Measurements from ENCODE around the gene B3GNT5. TPM values are rescaled to one million over a fixed set of nuclear protein-coding genes. Genes with fewer than 3 reads are reported as not detected.

B3GNT5 gene
- total RNA-seq, 2 donors from 2014 or later, result 10.5 to 18.0 TPM

- Histone ChIP-seq H3K36me3 (ENCODE audit: control insufficient read depth, insufficient read depth, low read length) (peaks cover 96% of the 10 kb centered on the region), H3K9me3 (ENCODE audit: control insufficient read depth, low read length) (no peaks in the 10 kb centered on the region), H3K9ac (ENCODE audit: extremely low read depth, low read length, poor library complexity, severe bottlenecking) (no peak overlapping the region), H3K4me1 (ENCODE audit: control insufficient read depth, insufficient read depth, low read length) (no peaks in the 10 kb centered on the region), H3K4me3 (ENCODE audit: low read length) (no peak overlapping the region), H3K27me3 (ENCODE audit: control insufficient read depth, insufficient read depth, low read length, poor library complexity, severe bottlenecking) (no peaks in the 10 kb centered on the region), H3K27ac (ENCODE audit: low read depth, low read length) (no peak overlapping the region)
- H3K9me3 Mint-ChIP-seq, result no peaks in the 10 kb centered on the region
- no peak overlapping the region for H3K27ac Mint-ChIP-seq
- H3K27me3 Mint-ChIP-seq (ENCODE audit: insufficient read depth), result no peaks in the 10 kb centered on the region
- TF ChIP-seq CTCF (conservative IDR thresholded peaks at IDR 0.05), result no peak
- WGBS, 2 experiments (ENCODE audit: insufficient coverage in 1 of 2, insufficient read length in 1 of 2), result 91% methylated on average over 1 of the region's 2 CpGs; no CpG with 5 or more reads in 1 of the 2 experiments
- no peaks in the 10 kb centered on the region for H3K4me1 Mint-ChIP-seq
- H3K36me3 Mint-ChIP-seq (ENCODE audit: low read depth), result peaks cover 69% of the 10 kb centered on the region
- DNase-seq, result no peak
- no peak overlapping the region for H3K4me3 Mint-ChIP-seq
These were observed 30.8 kb downstream of the B3GNT5 start for GRCh38 chr3:183283886-183284285.

- Mint-ChIP-seq H3K4me1 (no peaks in the 10 kb centered on the region), H3K9me3 (no peaks in the 10 kb centered on the region), H3K4me3 (no peak overlapping the region), H3K27me3 (ENCODE audit: insufficient read depth) (no peaks in the 10 kb centered on the region), H3K27ac (no peak overlapping the region), H3K36me3 (ENCODE audit: low read depth) (peaks cover 70% of the 10 kb centered on the region)
- 87 to 94% methylated on average over 3 of the region's 3 CpGs for WGBS, 2 experiments (ENCODE audit: insufficient coverage in 1 of 2, insufficient read length in 1 of 2)
- Histone ChIP-seq H3K4me1 (ENCODE audit: control insufficient read depth, insufficient read depth, low read length) (no peaks in the 10 kb centered on the region), H3K9ac (ENCODE audit: extremely low read depth, low read length, poor library complexity, severe bottlenecking) (no peak overlapping the region), H3K27me3 (ENCODE audit: control insufficient read depth, insufficient read depth, low read length, poor library complexity, severe bottlenecking) (no peaks in the 10 kb centered on the region), H3K9me3 (ENCODE audit: control insufficient read depth, low read length) (no peaks in the 10 kb centered on the region), H3K27ac (ENCODE audit: low read depth, low read length) (no peak overlapping the region), H3K4me3 (ENCODE audit: low read length) (no peak overlapping the region), H3K36me3 (ENCODE audit: control insufficient read depth, insufficient read depth, low read length) (peaks cover 96% of the 10 kb centered on the region)
- DNase-seq, result no peak
- no peak for TF ChIP-seq CTCF (conservative IDR thresholded peaks at IDR 0.05)
These were observed 31.5 kb downstream of the B3GNT5 start for GRCh38 chr3:183284570-183284969.

GRCh38 chr3:183285318-183285717 lies 32.3 kb downstream of the B3GNT5 start:
- Histone ChIP-seq H3K4me1 (ENCODE audit: control insufficient read depth, insufficient read depth, low read length) (no peaks in the 10 kb centered on the region), H3K36me3 (ENCODE audit: control insufficient read depth, insufficient read depth, low read length) (peaks cover 96% of the 10 kb centered on the region), H3K4me3 (ENCODE audit: low read length) (no peak overlapping the region), H3K9ac (ENCODE audit: extremely low read depth, low read length, poor library complexity, severe bottlenecking) (no peak overlapping the region), H3K27me3 (ENCODE audit: control insufficient read depth, insufficient read depth, low read length, poor library complexity, severe bottlenecking) (no peaks in the 10 kb centered on the region), H3K27ac (ENCODE audit: low read depth, low read length) (no peak overlapping the region), H3K9me3 (ENCODE audit: control insufficient read depth, low read length) (no peaks in the 10 kb centered on the region)
- no peak overlapping the region for H3K4me3 Mint-ChIP-seq
- no peaks in the 10 kb centered on the region for H3K4me1 Mint-ChIP-seq
- TF ChIP-seq CTCF (conservative IDR thresholded peaks at IDR 0.05), result no peak
- H3K9me3 Mint-ChIP-seq, result no peaks in the 10 kb centered on the region
- 88 to 100% methylated on average over 1 of the region's 1 CpG for WGBS, 2 experiments (ENCODE audit: insufficient coverage in 1 of 2, insufficient read length in 1 of 2)
- no peak overlapping the region for H3K27ac Mint-ChIP-seq
- H3K36me3 Mint-ChIP-seq (ENCODE audit: low read depth), result peaks cover 69% of the 10 kb centered on the region
- no peak for DNase-seq
- H3K27me3 Mint-ChIP-seq (ENCODE audit: insufficient read depth), result no peaks in the 10 kb centered on the region

Measured in endodermal cell (in vitro differentiated cells).